Stimulated activated naive CD4-positive, alpha-beta T cell treated with Interleukin-2 at 50 U/mL for 16 hours (primary cell): ENCODE measurements around the gene SLC45A2.
"Not testable (repeated sequence)": the region's sequence is repeated elsewhere in the genome, so short reads cannot be mapped to it uniquely, and the experiment has no call there.

Experiments
- DNase-seq: peaks from one replicate; lab custom pipeline; 2025; lab: John Stamatoyannopoulos, UW

The SLC45A2 gene

DNA sequence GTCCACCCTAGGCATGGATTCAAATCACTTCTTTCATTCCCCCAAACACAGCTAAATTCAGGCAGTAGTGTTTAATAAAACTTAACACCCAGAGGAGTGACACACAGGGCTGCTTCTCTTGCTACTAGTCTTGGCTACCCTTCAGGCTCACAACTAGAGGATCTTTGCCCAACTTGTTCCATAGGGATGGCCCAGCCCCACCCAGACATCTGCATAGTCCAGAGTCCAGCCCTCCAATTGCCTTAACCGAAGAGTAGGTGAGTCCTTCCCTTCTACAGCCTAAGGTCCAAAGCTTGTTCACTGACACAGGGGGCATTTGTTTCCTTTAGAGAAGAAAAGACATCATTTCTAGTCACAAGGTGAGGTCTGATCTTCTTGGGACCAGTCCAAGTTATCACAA is 63.5 kb downstream of the SLC45A2 start:
- no peak for DNase-seq

- not testable (repeated sequence) for DNase-seq
Observed at GRCh38 chr5:33914844-33915243, 69.6 kb downstream of the SLC45A2 start.

- DNase-seq: not testable (repeated sequence)
Observed at GRCh38 chr5:33906248-33906647, 78.2 kb downstream of the SLC45A2 start.

DNA sequence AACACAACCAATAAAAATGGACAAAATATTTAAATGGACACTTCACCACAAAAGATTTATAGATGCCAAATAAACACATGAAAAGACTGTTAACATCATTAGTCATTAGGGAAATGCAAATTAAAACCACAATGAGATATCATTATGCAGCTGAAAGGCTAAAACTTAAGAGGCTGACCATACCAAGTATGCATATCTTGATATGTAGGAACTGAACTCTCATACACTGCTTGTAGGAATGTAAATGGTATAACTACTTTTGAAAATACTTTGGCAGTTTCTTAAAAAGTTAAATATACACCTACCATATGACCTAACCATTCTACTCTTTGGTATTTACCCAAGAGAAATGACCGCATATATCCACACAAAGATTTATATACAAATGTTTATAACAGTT is 79.1 kb downstream of the SLC45A2 start:
- DNase-seq: no peak

DNA sequence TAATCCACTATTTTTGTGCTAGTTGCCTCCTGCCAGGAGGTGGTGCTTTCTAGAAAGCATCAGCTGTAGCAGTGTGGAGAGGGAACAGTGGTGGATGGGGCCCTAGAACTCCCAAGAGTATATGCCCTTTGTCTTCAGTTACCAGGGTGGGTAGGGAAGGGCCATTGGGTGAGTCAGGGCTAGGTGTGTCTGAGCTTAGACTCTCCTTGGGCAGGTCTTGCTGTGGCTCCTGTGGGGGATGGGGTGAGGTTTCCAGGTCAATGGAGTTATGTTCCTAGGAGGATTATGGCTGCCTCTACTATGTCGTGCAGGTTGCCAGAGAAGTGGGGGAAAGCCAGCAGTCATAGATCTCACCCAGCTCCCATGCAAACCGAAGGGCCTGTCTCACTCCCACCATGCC is 81.4 kb downstream of the SLC45A2 start:
- no peak for DNase-seq

- DNase-seq: no peak
Observed at GRCh38 chr5:33901156-33901555, 83.3 kb downstream of the SLC45A2 start.
